Activated B cell treated with CpG ODN at 0.5 μM for 24 hours (primary cell): Measurements from ENCODE around the gene LMTK3. TPM values are rescaled to one million over a fixed set of nuclear protein-coding genes. Genes with fewer than 3 reads are reported as not detected.
A peak's percentile ranks its signal among the peaks of the same experiment; 100 is the strongest.

Experiments
- ATAC-seq: fragments of 200-7000 bp; cut with Tn5 transposase; one replicate; pipeline ENCODE4 v1.10.0; 2021; ENCODE audit warnings: low read depth, mild to moderate bottlenecking, moderate library complexity
- CTCF ChIA-PET: fragments of 350-600 bp; sonication (Branson Sonifier 250); formaldehyde crosslinking; loops from one replicate; lab custom pipeline; 2021; ENCODE audit warnings: antibody characterized with exemption; lab: Charles Lee
- POLR2A ChIA-PET: fragments of 350-600 bp; sonication (Branson Sonifier 250); formaldehyde crosslinking; loops from one replicate; lab custom pipeline; 2021; ENCODE audit warnings: antibody characterized with exemption; lab: Charles Lee
- DNase-seq: peaks from one replicate; pipeline ENCODE4 v3.0.0; 2022
- H3K27ac Mint-ChIP-seq: one replicate; pipeline ENCODE4 v1.8.0; 2020; ENCODE audit warnings: mixed read lengths
- H3K27me3 Mint-ChIP-seq: one replicate; pipeline ENCODE4 v1.8.0; 2021; ENCODE audit warnings: mixed read lengths
- H3K36me3 Mint-ChIP-seq: one replicate; pipeline ENCODE4 v1.8.0; 2021; ENCODE audit warnings: low read depth, mixed read lengths
- H3K4me1 Mint-ChIP-seq: one replicate; pipeline ENCODE4 v1.8.0; 2021; ENCODE audit warnings: mixed read lengths
- H3K4me3 Mint-ChIP-seq: one replicate; pipeline ENCODE4 v1.8.0; 2020; ENCODE audit warnings: mild to moderate bottlenecking, mixed read lengths
- H3K9me3 Mint-ChIP-seq: one replicate; pipeline ENCODE4 v1.8.0; 2020; ENCODE audit warnings: mixed read lengths
- CTCF ChIP-seq: fragments of 200-600 bp; IDR thresholded peaks from one replicate; pipeline ENCODE4 v1.8.0; 2022; ENCODE audit warnings: antibody characterized with exemption, mild to moderate bottlenecking
- intact Hi-C: fragments of 100-400 bp; cut with micrococcal nuclease; formaldehyde crosslinking; loops from one replicate; pipeline ENCODE4 v1.15.1; 2024
- total RNA-seq: library from RNA; stranded (reverse); gene quantifications from 2 replicates; pipeline ENCODE4 v1.2.3, GENCODE V29; 2022

Gene LMTK3
- total RNA-seq, 1 donor from 2014 or later = 0.60 TPM

DNA sequence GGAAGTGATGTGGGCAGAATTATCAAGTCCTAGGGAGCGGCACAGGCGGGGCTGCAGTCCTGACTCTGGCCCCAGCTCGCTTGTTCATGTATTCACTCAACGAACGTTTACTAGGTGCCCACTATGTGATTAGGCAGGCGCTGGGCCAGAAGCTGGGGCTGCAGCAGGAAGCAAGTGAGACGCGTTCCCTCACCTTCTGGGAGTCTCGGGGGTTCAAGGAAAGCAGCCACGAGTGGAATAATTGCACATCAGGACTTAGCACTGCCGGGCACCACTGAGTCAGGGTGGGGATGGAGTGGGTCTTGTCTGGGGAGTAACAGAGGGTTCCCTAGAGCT, 2.5 kb upstream of the LMTK3 start:
- intact Hi-C loops = loop anchor here (5.0 to 10.0 kb wide), 4 partner anchors 122 to 321 kb away; partner anchors contain the start of genes CARD8, GRIN2D, HSD17B14 and IZUMO1

DNA sequence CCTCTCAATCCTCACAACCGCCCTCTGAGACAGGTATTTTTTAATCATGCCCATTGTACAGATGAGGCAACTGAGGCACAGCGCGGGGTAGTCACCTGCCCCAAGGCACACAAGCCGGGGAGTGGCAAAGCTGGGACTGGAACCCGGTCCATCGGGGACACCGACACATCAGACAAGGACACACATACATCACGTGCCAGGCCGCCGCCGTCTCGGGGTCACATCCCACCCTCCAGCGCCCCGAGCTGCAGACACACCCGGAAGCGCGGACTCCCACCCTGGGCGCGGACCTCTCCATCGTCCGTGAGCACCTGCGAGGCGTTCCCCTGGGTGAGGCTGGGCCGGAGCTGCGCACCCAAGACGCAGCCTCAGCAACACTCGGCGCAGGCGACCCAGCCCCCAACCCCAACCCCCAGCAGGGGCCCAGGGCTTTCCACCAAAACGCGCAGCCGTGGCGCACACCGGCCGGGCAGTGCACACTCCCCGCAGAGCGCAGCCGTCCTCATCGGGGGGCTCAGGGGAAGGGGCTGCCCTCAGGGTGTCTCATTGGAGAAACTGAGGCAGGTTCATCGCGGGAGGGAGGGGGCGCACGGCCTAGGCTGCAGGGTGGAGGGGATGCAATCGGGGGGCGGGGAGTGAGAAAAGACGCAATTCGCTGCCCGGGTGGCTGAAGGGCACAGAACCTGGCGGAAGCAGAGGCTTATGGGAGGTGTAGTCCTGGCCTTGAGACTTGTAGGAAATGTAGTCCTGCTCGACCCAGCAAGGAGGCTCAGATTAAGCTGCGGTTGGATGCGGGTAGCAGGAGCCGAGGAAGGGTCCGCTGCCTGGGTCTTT, 1.9 kb upstream of the LMTK3 start:
- H3K36me3 Mint-ChIP-seq = no peaks in the 10 kb centered on the region
- H3K27me3 Mint-ChIP-seq = peaks cover 2% of the 10 kb centered on the region
- no peaks in the 10 kb centered on the region for H3K9me3 Mint-ChIP-seq
- DNase-seq (peak; percentile 51), ATAC-seq (peak; percentile 90)
- intact Hi-C loops = loop anchor here (1.0 to 10.0 kb wide), 7 partner anchors 11 to 343 kb away; partner anchors contain the start of genes CARD8, GRIN2D, HSD17B14 and IZUMO1
- H3K27ac Mint-ChIP-seq = peak overlapping the region; percentile 69
- POLR2A ChIA-PET = interaction anchor here (0.5 to 1.1 kb wide), 6 partner anchors 11 to 637 kb away, joined by 3 to 6 read pairs (median 4); partner anchors contain the start of genes RPL18 and SPHK2
- TF ChIP-seq CTCF = no peak
- CTCF ChIA-PET = interaction anchor here (0.6 to 1.3 kb wide), 2 partner anchors 24 to 179 kb away, joined by 3 to 5 read pairs; no protein-coding TSS in a partner anchor
- no peak overlapping the region for H3K4me3 Mint-ChIP-seq
- peaks cover 17% of the 10 kb centered on the region for H3K4me1 Mint-ChIP-seq

More for the DNA sequence above, 2.5 kb upstream of the LMTK3 start:
- ATAC-seq = no peak
- Mint-ChIP-seq H3K27me3 (peaks cover 2% of the 10 kb centered on the region), H3K36me3 (no peaks in the 10 kb centered on the region), H3K4me1 (peaks cover 17% of the 10 kb centered on the region), H3K4me3 (no peak overlapping the region), H3K27ac (peak overlapping the region; percentile 69), H3K9me3 (no peaks in the 10 kb centered on the region)
- no peak for TF ChIP-seq CTCF
- ChIA-PET POLR2A (interaction anchor here (0.5 to 1.1 kb wide), 5 partner anchors 21 to 637 kb away, joined by 4 to 6 read pairs (median 5); partner anchors contain the start of genes RPL18 and SPHK2), CTCF (interaction anchor here (0.6 to 1.3 kb wide), 2 partner anchors 24 to 180 kb away, joined by 3 to 5 read pairs; no protein-coding TSS in a partner anchor)
- DNase-seq = no peak

DNA sequence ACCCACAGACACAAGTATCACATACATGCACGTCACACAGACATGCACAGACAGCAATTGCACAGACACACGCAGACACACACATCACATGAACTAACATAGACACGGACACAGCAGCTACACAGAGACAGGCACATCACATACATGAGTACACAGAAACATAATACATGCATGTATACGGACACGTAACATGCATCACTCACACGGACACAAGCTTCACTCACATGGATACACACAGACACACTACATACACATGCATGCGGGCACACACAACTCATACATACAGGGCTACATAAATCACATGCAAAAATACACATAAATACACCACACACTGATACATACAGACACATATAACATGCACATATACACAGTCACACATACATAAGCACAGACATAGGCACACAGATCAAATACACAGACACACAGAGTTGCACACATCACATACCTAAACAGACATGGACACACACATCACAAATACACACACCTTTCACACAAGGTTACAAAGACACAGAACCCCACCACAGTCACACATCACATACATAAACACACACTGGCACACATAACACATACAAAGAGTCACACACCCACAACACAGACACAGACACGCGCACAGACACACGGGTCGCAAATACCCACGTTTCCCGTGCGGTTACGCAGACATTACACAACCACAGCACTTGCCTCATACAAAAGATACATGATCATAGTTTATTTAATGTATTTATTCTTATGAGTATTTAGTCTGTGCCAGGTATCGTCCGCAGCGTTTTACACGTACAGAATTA, 1.1 kb upstream of the LMTK3 start:
- CTCF ChIA-PET = interaction anchor here (1.3 kb wide), 1 partner anchor 23 kb away, joined by 3 read pairs; no protein-coding TSS in a partner anchor
- peaks cover 17% of the 10 kb centered on the region for H3K4me1 Mint-ChIP-seq

GRCh38 chr19:48511321-48511731, 309 bp downstream of the LMTK3 start:
- intact Hi-C loops = loop anchor here (5.0 to 10.0 kb wide), 4 partner anchors 119 to 323 kb away; partner anchors contain the start of genes CARD8, GRIN2D, HSD17B14 and IZUMO1
- ATAC-seq = no peak
- Mint-ChIP-seq H3K27me3 (peaks cover 2% of the 10 kb centered on the region), H3K27ac (no peak overlapping the region), H3K9me3 (no peaks in the 10 kb centered on the region), H3K36me3 (no peaks in the 10 kb centered on the region), H3K4me1 (peaks cover 17% of the 10 kb centered on the region), H3K4me3 (no peak overlapping the region)
- TF ChIP-seq CTCF = no peak
- ChIA-PET POLR2A (interaction anchor here (0.6 to 0.9 kb wide), 4 partner anchors 18 to 461 kb away, joined by 3 to 6 read pairs (median 3); partner anchors contain the start of genes RPL18 and SPHK2), CTCF (no interaction called here)
- DNase-seq = no peak

More for the DNA sequence above, 1.1 kb upstream of the LMTK3 start:
- DNase-seq (no peak), ATAC-seq (no peak)
- peaks cover 2% of the 10 kb centered on the region for H3K27me3 Mint-ChIP-seq
- TF ChIP-seq CTCF = no peak
- H3K27ac Mint-ChIP-seq = no peak overlapping the region
- H3K4me3 Mint-ChIP-seq = no peak overlapping the region
- no peaks in the 10 kb centered on the region for H3K36me3 Mint-ChIP-seq
- H3K9me3 Mint-ChIP-seq = no peaks in the 10 kb centered on the region
- POLR2A ChIA-PET = interaction anchor here (0.8 kb wide), 1 partner anchor 10 kb away, joined by 3 read pairs; no protein-coding TSS in a partner anchor
- intact Hi-C loops = loop anchor here (1.0 to 10.0 kb wide), 7 partner anchors 10 to 342 kb away; partner anchors contain the start of genes CARD8, GRIN2D, HSD17B14 and IZUMO1
